Fibroblast of upper back skin (primary cell): Measurements from ENCODE around the gene CFAP299.
"Not testable (repeated sequence)": the region's sequence is repeated elsewhere in the genome, so short reads cannot be mapped to it uniquely, and the experiment has no call there.

Source experiments
- DNase-seq: peaks from one replicate; pipeline ENCODE4 v3.0.0-alpha.2; 2013

Gene CFAP299

DNA sequence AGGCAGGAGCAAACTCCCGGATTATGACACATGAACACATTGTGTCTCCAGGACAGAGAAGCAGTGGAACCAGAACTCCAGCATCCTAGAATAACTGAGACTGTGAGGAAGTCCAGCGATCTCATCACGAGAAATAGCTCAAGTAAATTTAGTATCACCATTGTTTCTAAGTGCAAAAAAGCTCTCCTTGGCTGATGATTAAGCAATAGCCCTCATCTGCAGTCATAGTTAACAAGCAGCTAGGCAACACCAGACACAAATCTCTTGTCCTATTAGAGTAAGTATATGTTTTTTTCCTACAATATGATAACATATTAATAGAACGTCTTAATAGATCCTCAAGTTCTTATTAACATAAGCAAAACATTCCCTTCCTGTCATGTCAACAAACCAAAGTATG lies 2.4 kb upstream of the CFAP299 start:
- DNase-seq = no peak

DNA sequence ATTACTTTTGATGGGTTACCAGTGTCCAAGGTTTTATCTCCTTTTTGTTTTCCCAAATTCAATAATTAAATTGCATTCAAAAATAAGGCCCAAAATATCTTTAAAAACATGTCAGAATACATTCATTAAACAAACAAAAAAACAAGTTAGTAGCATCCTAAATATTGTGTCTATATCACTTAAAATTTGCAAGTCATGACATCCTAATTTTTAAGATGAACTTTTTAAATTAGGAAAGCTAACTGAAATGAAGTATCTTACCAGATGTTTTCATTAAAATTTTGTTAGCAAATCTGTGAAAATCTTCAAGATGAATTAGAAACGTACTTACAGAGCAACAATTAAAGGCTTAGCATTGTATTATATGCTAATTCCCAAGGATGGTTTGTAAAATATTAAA lies 962 bp upstream of the CFAP299 start:
- DNase-seq = no peak

DNA sequence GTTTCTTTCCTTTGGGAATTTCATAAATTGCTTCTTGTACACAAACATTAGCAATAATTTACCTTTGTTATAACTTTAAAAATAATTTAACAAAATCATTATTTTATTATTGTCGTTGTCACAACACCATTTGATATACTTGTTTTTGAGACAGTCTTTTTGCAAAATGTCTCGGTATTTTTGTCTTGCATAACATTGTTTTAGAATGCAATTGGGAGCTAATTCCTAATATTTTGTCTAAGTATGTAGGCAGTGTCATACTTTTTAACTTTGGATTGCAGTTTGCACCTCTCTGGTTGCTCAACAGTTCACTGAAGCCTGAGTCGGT lies 340 bp upstream of the CFAP299 start:
- no peak for DNase-seq

DNA sequence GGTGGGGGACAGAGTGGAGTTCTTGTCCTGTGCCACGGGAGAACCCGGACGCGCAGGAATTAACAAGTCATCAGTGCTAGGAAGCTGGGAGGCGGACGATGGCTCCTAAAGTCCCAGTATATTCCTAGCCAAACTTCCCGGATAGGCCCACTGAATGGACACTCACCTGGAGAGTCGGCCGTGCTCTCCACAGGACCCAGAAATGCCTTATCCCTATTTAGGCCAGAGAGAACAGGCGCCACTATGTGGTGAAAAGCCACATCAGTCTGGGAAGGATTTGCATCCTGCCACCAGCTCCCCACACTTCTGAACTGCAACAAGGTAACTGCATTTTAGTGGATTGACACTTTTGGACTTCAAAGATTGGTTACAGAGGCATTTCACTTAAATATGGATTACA lies 1.1 kb downstream of the CFAP299 start:
- peak; percentile 44 for DNase-seq

DNA sequence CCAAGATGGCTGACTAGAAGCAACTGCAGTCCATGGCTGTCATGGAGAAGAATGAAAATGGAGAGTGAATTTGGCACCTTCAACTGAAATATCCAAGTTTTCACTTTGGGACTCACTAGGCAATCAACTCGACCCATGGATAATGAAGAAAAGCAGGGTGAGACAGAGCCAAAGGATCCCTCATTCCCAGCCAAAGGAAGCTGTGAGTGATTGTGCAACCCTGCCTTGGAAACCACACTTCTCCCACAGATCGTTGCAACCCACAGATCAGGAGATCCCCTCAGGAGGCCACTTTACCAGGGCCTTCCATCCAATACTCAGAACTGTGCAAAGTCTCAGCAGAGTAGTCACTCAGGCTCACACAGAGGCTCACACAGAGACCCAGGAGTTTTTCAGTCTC lies 4.5 kb downstream of the CFAP299 start:
- peak; percentile 36 for DNase-seq

DNA sequence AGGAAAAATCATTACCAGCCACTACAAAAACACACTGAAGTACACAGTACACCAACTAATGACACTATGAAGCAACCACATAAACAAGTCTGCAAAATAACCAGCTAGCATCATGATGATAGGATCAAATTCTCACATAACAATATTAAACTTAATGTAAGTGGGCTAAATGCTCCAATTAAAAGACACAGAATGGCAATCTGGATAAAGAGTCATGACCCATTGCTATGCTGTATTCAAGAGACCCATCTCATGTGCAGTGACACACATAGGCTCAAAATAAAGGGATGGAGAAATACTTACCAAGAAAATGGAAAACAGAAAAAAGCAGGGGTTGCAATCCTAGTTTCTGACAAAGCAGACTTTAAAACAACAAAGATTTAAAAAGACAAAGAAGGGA lies 7.2 kb downstream of the CFAP299 start:
- not testable (repeated sequence) for DNase-seq

DNA sequence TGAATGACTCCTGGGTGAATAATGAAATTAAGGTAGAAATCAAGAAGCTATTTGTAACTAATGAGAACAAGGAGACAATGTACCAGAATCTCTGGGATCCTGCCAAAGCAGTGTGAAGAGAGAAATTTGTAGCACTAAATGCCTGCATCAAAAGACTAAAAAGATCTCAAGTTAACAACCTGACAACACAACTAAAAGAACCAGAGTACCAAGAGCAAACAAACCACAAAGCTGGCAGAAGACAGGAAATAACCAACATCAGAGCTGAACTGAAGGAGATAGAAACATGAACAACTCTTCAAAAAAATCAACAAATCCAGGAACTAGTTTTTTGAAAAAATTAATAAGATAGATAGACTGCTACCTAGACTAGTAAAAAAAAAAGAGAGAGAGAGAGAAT lies 8.4 kb downstream of the CFAP299 start:
- DNase-seq = no peak

DNA sequence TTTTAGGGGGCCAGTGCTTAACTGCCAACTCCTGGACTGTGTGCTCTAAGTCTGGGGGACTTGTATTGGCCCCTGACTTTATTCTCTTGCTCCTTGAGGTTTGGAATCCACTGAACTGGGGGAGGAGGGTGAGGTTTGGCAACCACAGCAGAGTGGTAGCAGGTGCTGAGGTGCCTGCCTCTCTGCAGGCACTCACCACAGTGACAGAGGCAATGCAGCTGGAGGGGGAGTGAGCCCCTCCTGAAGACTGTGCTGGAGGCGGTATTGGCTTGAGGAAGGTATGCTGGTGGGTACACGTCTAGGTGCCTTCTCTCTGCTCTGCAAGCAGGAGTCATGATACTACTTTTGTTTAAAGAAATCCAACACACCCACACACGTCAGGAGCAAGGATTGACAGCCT lies 24.6 kb downstream of the CFAP299 start:
- DNase-seq = no peak

DNA sequence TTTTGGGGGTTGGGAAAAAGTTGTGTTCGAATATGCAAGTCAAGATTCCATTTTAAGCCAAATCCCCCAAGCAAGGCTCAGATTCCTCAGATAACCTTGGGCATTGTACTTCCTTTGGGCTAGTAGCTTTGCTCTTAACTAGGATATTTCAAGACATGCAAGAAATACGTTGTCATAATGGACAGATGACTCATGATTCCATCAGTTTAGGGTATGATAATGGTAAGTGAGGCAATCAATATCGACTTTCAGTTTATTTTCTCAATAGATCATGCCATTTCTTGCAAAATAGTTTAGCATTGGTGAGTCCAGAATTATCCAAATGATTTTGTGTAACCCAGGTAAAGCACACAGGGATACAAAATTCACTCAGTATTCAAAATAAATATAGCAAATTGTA lies 25.4 kb downstream of the CFAP299 start:
- peak; percentile 25 for DNase-seq

DNA sequence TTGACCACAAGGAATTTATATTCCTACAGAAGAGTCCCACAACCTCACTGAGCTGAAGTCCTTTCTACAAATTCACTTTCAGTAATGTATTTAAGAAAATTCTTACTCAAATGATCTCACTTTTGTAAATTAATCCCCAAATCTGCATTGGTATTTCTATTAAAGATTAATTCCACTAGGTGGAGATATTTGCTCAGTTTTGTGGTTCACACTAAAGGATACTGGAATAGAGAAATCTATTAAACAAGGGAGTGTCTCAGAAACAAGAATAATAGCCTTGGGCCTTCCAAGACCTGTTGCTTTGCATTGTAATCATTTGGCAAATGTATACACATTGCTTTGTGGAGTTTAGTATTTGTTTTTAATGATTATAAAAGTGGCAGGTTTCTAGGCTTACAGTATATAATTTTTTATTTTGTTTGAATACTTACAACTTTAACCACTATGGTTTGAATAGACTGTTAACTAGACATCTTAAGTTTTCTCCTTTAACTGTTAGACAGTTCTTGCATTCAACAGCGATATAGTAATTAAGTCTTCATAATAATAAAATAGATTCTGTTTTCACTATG lies 25.9 kb downstream of the CFAP299 start:
- DNase-seq = peak; percentile 41

DNA sequence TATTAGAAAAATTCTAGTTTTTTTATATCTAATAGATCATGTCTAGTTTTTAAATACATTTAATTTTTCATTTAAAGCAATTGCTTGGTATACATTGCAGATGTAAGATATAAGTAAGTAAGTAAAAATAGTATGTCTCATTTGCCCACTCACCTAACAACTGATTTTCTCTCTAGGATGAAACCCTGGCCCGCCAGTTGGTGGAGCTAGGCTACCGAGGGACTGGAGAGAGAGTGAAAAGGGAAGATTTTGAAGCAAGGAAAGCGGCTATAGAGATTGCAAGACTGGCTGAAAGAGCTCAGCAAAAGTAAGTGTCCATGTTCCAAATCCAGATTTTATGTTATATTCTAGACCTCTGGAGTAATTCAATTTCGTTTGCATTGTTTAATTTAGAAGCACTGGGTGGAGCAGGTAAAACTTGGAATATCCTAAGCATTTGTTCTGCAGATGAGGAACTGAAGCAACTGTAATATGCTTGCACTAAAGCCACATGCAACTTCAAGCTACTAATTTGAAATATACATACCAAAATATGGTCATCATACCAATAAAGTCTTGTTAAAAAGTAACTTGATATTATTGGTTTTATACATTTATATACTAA lies 27.1 kb downstream of the CFAP299 start:
- DNase-seq = peak; percentile 51

DNA sequence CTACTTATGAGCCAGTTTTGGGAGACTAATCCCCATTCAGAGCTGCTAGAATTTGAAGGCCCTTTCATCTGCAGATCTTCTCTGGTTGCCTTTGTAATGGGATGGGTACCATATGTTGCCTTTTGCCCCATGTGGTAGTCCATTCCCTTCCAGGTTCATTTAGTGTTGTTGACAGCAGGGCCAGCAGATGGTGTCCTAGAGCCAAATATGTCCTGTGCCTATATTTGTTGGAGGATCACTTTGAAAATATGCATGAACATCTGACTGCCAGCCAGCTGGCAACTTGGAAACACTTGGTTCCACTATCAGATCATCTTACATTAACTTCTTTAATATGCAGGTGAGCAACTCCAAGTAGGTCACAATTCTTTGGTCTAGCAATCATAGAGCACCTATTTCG lies 30.4 kb downstream of the CFAP299 start:
- DNase-seq = peak; percentile 75

DNA sequence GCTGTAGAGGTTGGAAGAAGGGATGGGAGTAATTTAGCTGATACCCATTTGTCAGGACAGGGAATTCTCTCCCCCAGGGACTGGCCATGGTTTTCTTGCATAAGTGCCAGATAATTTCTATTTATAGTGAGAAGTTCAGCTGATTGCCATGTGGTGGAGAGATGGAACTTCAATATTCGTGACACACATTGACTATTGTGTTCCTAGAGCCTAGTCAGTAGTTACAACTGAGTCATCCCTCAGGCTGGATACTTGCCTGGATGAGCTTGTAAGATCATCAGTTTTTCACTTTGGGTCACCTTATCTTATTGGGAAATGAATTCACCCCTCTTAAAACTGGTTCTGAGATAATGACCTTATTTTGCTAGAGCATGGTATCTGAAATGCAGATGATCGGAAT lies 32.2 kb downstream of the CFAP299 start:
- peak; percentile 27 for DNase-seq

DNA sequence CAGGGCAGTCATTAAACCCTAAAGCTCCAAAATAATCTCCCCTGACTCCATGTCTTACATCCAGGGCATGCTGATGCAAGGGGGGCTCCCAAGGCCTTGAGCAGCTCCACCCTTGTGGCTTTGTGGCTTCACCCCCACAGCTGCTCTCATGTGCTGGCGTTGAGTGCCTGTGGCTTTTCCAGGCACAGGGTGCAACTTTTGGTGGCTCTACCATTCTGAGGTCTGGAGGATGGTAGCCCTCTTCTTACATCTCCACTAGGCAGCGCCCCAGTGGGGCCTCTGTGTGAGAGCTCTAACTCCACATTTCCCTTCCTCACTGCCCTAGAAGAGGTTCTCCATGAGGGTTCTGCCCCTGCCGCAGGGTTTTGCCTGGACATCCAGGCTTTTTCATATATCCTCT lies 35.1 kb downstream of the CFAP299 start:
- DNase-seq = no peak

DNA sequence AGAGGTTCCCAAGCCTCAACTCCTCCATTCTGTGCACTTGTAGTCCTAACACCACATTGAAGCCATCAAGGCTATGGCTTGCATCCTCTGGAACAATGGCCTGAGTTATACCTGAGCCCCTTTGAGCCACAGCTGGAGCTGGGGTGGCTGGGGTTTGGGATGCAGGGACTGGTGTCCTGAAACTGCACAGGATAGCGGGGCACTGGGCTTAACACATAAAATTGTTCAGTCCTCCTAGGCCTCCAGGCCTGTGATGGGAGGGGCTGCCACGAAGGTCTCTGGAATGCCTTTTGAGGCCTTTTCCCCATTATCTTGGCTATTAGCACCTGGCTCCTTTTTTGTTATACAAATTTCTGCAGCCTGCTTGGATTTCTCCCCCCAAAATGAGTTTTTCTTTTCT lies 35.5 kb downstream of the CFAP299 start:
- DNase-seq = no peak

DNA sequence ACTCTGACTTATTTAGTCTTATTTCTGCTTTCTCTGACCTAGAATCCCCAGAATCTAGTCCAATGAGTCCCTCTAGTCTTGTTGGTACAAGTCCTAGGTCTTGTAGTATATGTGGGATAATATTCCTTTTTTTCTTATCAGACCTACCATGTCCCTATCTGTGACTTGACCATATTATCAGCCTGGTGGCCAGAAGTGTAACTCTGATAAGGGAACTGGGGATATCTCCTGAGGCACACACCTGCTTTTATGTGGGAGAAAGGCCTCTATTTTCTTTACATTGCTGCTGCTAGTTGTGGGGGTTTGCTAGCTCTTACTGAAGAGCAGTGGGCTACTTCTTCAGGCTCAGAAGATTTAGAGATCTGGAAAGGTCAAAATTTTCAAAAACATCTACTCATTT lies 38.6 kb downstream of the CFAP299 start:
- DNase-seq = no peak

DNA sequence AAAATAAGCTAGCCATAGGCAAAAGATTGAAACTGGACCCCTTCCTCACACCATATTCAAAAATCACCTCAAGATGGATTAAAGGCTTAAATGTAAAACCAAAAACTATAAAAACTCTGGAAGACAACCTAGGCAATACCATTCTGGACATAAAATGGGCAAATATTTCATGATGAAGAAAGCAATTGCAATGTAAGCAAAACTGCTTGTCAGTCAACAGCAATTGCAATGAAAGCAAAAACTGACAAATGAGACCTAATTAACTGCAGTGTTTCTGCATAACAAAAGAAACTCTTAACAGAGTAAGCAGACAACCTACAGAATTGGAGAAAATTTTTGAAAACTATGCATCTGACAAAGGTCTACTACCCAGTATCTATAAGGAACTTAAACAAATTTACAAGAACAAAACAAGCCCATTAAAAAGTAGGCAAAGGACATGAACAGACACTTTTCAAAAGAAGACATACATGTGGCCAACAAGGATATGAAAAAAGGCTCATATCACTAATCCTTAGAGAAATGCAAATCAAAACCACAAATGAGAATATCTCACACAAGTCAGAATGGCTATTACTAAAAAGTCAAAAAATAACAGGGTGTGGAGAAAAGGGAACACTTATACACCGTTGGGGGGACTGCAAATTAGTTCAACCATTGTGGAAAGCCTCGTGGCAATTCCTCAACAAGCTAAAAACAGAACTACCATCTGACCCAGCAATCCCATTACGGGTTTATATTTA lies 46.7 kb downstream of the CFAP299 start:
- no peak for DNase-seq

DNA sequence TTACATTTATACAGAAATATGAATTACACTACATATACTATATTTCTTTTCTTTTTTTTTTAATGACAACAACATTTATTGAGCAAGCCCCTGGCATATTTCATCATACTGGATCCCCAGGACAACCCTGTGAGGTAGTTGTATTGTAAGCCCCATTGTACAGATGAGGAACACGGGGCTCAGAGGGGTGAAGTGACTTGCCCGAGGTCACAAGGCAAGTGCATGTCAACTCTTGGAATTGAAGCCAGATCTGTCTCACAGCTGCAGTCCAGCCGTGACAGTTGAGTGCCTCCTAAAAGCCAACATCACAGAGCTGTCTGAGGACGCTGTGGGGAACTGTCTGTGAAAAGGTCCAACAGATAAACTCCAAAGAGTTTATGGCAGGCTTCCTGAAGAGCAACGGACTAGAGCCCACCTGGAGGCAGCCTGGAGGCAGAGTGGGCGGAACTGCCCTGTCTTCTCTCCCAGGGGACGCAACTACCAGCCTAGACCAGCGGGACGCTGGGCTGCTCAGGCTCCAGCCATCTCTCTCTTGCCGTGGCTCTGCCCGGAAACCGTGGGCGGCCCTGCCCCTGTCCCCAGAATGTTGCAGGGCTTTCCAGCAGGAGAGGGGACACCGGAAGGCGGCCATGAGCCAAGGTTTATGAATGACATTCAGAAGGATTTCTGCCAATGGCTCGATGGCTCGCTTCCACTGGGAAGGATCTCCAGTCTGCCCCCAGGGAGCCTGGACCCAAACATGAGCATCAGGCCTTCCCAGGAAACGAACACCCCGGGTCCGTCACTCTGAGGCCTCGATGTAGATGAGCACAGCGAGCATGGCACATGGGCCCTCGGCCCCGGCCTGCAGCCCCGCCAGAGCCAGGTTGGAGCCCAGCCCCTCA lies 50.1 kb downstream of the CFAP299 start:
- no peak for DNase-seq

DNA sequence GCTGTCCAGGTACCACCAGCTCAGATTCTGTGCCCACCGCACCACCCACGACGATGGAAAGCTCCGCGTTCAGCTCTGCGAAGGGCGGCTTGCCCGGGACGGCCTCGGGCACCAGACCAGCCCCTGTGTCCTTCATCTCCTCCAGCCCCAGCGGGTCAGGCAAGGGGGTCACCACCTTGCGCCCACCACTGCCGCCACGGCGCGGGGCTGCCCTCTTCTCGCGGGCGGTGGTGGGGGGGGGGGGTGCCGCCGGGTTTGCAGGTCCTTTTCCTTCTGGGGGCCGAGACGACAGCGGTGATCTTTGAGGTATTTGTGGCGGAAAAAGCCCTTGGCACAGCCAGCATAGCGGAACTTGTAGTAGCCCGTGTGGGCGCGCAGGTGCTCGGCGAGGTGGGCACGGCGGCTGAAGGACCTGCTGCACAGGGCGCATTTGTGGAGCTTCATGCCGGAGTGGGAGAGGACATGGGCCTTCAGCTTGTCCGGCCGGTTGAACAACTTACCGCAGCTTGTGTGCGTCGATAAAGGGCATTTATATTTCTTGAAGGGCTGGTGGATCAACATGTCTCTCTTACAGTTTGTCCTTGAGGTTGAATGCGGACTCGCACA lies 50.9 kb downstream of the CFAP299 start:
- DNase-seq = no peak

DNA sequence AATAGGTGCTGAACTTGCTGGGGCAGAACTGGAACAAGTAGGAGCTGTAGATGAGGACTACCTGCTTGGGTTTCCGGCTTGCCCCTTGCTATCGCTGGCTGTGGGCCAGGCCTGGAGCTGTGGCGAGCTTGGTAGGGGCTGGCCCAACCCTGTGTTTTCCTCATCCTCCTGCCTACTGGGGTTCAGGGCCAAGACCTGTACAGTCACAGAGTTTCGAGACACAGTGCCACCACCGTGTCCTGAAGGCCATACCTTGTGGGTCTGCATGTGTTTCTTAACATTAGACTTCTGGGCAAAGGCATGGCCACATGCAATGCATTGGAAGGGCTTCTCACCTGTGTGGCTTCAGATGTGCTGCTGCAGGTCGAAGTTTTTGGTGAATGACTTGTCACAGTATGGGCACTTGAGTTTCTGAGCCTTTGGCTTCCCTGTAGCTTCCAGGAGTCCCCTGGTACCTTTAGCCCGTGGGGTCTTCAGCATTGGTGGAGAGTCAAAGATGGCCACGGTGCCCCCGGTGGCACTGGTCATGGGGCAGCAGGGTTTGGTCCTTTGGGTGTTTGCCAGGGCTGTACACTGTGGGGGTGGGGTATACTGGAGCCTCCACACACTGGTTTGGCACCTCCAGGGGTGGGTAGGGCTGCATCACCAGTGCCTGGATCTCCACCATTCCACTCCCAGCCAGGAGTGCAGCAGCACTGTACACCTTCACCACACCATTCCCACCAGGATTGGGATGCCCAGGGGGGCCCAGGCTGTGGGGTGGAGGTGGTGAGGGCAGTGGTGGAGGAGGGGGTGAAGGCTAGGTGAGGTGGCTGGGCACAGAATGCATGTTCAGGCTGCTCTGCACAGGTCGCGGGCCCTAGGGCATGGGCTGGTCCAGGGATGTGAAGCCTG lies 52.1 kb downstream of the CFAP299 start:
- DNase-seq = no peak

DNA sequence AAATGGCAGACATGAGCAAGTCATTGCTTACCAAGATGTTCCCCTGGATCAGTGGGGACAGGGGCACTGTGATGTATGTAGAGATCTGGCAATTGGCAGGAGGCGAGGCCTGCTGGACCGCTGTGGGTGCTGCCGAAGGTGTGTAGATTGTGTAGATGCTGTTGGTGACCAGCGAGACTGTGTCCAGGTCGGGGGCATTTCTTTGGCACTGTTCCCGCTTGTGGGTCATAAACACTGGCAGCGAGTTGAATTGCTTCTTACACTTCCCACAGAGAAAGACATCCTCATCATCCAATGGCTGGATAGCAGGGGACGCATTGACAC lies 52.7 kb downstream of the CFAP299 start:
- no peak for DNase-seq

DNA sequence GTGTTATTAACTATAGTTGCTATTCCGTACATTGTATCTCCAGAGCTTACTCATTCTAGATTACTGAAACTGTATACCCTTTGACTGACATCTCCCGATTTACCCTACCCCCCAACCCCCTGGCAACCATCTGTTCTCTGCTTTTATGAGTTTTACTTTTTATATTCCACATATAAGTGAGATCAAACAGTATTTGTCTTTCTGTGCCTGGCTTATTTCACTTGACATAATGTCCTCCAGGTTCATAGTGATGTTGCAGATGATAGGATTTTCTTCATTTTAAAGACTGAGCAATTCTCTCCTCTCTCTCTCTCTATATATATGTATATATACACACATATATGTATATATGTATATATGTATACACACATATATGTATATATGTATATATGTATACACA lies 54.6 kb downstream of the CFAP299 start:
- DNase-seq = no peak
